OCI-LY7 (cell line): ENCODE measurements around the gene LDLRAD4.

Source experiments
- CTCF ChIP-seq: fragments of 200-600 bp; sonication (generic); conservative IDR thresholded peaks from 2 replicates; pipeline ENCODE4 v1.5.1; 2014; ENCODE audit warnings: mild to moderate bottlenecking, antibody characterized with exemption, low read length, moderate library complexity, mixed read lengths
- EZH2phosphoT487 ChIP-seq: fragments of 200-600 bp; sonication (generic); IDR thresholded peaks from 2 replicates; pipeline ENCODE4 v1.6.1; 2018; ENCODE audit warnings: low read depth, borderline replicate concordance, mild to moderate bottlenecking, mixed run types, antibody characterized with exemption, low read length, moderate library complexity, mixed read lengths

DNA sequence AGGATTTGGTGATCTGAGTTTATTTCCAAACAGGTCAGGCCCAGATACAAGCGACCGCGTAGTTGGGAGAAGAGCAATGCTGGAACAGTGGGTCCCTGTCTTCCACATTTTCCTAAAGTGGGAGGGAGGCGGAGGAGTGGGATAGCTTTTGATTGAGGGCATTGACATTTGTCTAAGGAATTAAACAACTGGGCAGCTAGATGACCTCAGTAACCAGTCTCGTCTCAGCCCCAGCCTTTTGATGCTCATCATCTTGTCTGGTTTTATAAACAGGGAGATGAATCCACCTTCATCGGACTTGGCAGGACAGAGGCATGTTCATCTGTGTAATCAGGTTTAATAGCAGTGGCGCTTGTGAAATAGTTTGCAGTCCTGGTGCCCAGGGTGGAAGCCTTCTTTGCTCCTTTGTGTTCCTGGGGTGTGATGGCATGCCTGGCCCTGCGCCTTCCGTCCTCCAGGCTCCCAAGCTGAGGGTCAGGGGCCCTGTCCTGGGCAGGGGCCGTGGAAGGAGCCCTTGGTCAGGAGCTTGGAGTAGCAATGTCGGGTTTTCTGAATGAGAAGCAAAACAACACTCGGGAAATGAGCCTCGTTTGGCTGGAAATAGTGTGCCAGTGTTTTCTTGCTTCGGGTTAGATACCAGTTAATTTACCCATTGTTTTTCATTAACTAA is 314.0 kb downstream of the LDLRAD4 start:
- TF ChIP-seq CTCF = no peak
- no peak for TF ChIP-seq EZH2phosphoT487
